HAP-1 (cell line): ENCODE measurements around the gene SARDH.

Experiments used
- DNase-seq, 2 experiments: peaks; one replicate each; pipeline ENCODE4 v3.0.0-alpha.2; 2016 to 2020; ENCODE audit warnings: low spot score in 2 of 2
- H3K27me3 ChIP-seq: fragments of 250-450 bp; sonication (Bioruptor Pico); 2 replicates; pipeline ENCODE4 v1.5.1; 2020; ENCODE audit warnings: low read depth, mild to moderate bottlenecking, moderate library complexity
- H3K36me3 ChIP-seq: fragments of 250-450 bp; sonication (Bioruptor Pico); replicated peaks from 2 replicates; pipeline ENCODE4 v1.5.1; 2020; ENCODE audit warnings: mild to moderate bottlenecking
- H3K4me1 ChIP-seq: fragments of 250-450 bp; sonication (Bioruptor Pico); 2 replicates; pipeline ENCODE4 v1.5.1; 2020; ENCODE audit warnings: mild to moderate bottlenecking
- H3K4me3 ChIP-seq: fragments of 250-450 bp; sonication (Bioruptor Pico); 2 replicates; pipeline ENCODE4 v1.5.1; 2020; ENCODE audit warnings: mild to moderate bottlenecking, moderate library complexity
- H3K9me3 ChIP-seq: fragments of 250-450 bp; sonication (Bioruptor Pico); 2 replicates; pipeline ENCODE4 v1.5.1; 2020; ENCODE audit warnings: mild to moderate bottlenecking, moderate library complexity
- in situ Hi-C: fragments of 300-500 bp; cut with MboI; formaldehyde crosslinking; loops from 3 replicates; pipeline ENCODE4 v1.14.3; 2020; ENCODE audit warnings: low sequenced_read_pairs, inconsistent platforms, mixed read lengths

Gene SARDH

DNA sequence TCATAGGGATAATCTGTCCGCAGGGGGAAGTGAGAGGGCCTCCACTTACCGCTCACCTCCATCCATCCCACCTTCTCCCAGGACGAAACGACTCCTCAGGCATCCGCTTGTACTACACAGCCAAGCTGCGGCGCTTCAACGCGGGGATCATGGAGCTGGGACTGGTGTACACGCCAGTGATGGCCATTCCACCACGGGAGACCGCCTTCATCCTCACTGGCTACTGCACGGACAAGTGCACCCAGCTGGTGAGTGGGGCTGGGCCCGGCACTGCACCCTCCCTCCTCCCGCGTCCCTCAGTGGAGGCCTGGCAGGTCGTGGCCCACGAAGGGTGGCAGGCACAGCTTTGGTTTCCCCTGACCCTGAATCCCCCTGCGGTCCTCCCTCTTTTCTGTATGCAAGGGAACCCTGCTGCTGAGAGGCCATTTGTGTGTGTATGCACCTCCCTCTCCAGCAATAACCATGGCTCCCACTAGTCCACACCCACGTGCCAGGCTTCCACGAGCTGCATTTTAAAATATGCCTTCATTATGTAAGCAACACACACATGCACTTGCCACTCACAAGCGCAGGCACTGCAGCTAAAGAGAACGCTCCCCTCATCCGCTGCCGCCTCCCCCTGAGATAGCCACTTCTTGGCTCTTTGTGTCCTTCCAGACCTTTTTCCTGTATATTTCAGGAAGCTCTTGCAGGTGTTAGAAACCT is 90.2 kb downstream of the SARDH start:
- Histone ChIP-seq H3K36me3 (no peaks in the 10 kb centered on the region), H3K9me3 (no peaks in the 10 kb centered on the region), H3K4me1 (no peaks in the 10 kb centered on the region), H3K4me3 (no peak overlapping the region), H3K27me3 (peaks cover 43% of the 10 kb centered on the region)
- in situ Hi-C loops: no loop called here
- DNase-seq: no peak

DNA sequence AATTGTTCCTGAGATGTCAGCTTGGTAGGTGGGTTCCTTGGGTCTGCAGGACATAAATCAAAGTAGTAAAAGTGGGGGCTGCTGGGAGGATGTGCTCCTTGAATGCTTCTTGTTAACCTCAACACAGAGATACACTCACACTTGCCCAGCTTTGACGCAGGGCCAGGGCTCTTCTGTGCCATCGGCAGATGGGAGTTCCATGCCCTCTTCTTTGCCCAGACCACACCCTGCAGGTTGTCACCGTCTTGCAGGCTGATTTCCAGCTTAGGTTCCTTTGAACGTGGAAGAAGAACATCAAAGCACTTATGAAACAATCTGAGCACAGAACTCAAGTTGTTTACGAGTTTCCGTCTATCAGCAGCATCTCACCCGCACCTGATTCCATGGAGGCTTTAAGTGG is 91.0 kb downstream of the SARDH start:
- Histone ChIP-seq H3K4me1 (no peaks in the 10 kb centered on the region), H3K27me3 (peaks cover 50% of the 10 kb centered on the region), H3K36me3 (no peaks in the 10 kb centered on the region), H3K4me3 (no peak overlapping the region), H3K9me3 (no peaks in the 10 kb centered on the region)
- DNase-seq: no peak
- in situ Hi-C loops: no loop called here

DNA sequence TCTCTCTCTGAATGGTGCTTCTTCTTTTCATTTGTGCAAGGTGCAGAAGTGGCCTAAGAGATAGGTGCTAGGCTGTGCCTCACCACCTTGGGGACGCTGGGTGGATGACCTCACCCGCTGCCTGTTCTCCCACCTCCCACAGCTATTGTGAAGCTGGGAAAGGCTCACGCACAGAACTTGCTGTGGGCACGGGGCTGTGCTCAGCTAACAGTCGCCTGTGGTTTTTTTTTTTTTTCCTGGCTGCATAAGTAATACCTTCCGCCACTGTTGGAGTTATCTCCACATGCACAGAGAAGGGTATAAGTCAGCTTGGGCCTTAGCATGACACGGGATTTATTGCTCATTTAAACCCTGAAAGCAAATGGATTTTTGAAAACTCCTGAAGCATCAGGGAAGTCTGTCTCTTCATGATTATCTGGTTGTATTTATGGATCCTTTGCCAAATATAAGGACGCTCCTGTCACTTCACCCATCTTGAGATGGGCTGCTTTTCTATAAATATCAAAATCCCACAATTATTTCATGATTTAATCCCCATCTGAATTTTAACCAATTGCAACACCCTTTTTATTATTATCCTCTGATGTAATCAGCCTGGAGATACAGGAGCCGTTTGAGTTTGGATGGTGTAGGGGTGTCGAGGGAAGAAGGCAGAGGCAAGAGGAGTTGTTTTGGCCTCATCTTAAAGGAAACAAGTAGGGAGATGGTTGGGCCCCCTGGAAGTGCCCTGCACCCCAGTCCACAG is 93.0 kb downstream of the SARDH start:
- H3K4me1 ChIP-seq: no peaks in the 10 kb centered on the region
- H3K27me3 ChIP-seq: peaks cover 63% of the 10 kb centered on the region
- no peaks in the 10 kb centered on the region for H3K9me3 ChIP-seq
- H3K4me3 ChIP-seq: no peak overlapping the region
- no peaks in the 10 kb centered on the region for H3K36me3 ChIP-seq
- in situ Hi-C loops: no loop called here
- no peak for DNase-seq

DNA sequence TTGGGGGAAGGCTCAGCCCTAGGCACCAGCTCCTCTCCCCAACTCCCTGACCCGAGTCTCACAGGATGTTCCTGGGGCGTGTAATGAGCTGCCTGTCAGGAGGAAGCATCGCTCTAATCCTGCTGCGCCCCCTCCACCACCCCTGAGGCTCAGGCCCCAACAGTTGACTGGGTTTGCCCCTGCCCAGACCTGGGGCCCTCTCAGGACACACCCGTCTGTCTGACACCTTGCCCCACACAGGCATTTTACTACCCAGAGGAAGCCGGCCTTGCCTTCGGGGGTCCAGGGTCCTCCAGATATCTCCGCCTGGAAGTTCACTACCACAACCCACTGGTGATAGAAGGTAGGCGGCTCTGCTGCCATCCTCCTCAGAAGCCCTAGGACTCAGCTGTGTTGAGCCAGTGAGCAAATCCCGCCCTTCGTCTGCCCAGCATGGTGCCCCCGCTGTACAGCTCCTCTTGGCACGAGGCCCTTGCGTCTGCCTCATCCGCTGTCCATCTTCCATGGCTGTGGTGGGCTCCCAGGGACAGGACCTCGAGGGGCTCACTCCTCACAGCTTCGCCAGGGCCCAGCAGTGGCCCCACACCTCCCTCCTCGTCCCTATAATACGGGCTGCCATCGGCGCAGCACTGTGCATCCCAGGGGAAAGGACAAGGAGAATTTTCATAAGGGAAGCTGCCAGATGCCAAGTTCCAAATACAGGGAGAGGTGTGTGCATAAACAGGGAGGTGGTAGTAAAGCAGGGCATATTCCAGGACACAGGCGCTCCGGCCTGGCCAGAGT is 94.0 kb downstream of the SARDH start:
- DNase-seq: no peak
- Histone ChIP-seq H3K27me3 (peaks cover 66% of the 10 kb centered on the region), H3K4me3 (no peak overlapping the region), H3K4me1 (no peaks in the 10 kb centered on the region), H3K36me3 (no peaks in the 10 kb centered on the region), H3K9me3 (no peaks in the 10 kb centered on the region)
- in situ Hi-C loops: no loop called here

DNA sequence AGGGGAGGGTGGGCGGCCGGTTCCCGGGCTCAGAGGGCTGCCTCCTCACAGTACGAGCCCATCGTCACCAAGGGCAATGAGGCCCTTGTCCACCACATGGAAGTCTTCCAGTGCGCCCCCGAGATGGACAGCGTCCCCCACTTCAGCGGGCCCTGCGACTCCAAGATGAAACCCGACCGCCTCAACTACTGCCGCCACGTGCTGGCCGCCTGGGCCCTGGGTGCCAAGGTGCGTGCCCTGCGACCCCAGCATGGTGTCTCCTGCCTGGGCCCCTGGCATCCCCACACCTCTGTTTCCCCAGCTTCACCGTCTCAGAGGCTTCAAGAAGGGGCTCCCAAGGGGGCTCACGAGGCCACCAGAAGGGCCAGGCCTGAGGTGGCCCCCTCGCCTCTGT is 94.8 kb downstream of the SARDH start:
- H3K4me3 ChIP-seq: no peak overlapping the region
- no peaks in the 10 kb centered on the region for H3K4me1 ChIP-seq
- no peaks in the 10 kb centered on the region for H3K36me3 ChIP-seq
- no peak for DNase-seq
- in situ Hi-C loops: no loop called here
- peaks cover 61% of the 10 kb centered on the region for H3K27me3 ChIP-seq
- no peaks in the 10 kb centered on the region for H3K9me3 ChIP-seq

DNA sequence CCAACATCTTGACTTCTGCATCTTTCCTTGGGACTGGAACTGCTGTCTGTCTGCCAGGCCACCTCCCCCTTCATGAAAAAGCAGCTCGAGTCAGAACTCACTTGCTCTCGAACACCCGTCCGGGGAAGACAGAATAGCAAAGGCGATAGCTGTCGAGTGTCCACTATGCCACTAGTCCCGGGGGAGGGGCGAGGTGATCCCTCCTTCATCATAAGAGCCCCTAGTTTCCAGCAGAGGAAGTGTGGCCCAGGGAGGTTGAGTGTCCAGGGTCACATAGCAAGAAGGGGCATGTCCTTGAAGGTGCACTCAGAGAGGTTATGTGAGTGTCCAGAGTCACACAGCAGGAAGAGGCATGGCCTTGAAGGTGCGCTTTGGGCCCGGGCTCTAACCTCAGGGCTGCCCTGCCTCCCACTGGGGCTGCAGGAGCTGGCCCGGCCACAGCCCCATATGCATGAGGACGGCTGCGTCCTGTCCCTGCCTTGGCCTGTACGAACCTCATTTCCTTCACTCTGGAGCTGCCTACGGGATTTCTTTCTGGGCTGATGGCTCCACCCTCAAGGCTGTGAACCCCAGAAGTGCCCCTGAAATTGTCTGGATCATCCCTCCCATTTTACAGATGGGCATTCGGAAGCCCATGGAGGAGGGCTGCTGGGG is 95.3 kb downstream of the SARDH start:
- in situ Hi-C loops: no loop called here
- peaks cover 59% of the 10 kb centered on the region for H3K27me3 ChIP-seq

DNA sequence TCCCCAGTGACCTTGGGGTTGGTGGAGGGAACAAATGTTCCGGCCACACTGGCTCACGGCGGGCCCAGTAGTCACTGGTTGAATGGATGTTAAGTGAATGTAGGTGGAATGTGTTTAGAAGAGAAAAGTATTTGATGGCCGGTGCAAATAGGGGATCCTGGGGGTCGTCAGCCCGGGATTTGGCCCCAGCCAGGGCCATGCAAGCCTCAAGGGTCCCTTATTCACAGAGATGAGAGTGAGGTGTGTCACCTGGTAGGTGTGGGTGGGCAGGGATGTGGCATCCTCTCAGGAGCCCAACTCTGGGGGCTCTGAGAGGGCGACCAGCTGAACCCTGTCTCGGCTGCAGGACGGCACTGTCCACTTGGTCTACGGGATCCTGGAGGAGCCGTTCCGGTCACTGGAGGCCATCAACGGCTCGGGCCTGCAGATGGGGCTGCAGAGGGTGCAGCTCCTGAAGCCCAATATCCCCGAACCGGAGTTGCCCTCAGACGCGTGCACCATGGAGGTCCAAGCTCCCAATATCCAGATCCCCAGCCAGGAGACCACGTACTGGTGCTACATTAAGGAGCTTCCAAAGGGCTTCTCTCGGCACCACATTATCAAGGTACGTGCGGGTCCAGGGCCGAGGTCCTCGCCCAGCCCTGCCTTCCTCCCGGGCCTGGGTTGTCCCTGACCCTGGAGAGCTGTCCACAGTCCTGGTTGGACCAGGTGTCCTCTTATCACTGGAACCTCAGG is 96.1 kb downstream of the SARDH start:
- in situ Hi-C loops: no loop called here

More for the DNA sequence above, 95.3 kb downstream of the SARDH start:
- Histone ChIP-seq H3K36me3 (no peaks in the 10 kb centered on the region), H3K9me3 (no peaks in the 10 kb centered on the region), H3K4me3 (no peak overlapping the region), H3K4me1 (no peaks in the 10 kb centered on the region)
- no peak for DNase-seq

DNA sequence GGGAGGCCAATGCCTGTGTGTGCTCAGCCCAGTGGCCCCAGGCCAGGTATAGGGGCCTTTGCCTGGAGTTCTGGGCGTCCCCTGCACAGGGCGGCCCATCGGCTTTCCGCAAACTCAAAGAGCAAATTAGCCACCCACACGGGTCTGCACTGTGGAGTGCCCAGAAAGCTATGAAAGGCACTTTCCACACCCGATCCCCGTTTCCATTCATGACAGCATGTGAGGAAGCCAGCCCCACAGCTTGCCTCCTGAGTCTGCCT is 96.8 kb downstream of the SARDH start:
- Histone ChIP-seq H3K27me3 (peaks cover 70% of the 10 kb centered on the region), H3K36me3 (no peaks in the 10 kb centered on the region), H3K4me1 (no peaks in the 10 kb centered on the region), H3K4me3 (no peak overlapping the region), H3K9me3 (no peaks in the 10 kb centered on the region)
- no peak for DNase-seq
- in situ Hi-C loops: no loop called here

More for the DNA sequence above, 96.1 kb downstream of the SARDH start:
- Histone ChIP-seq H3K4me3 (no peak overlapping the region), H3K36me3 (no peaks in the 10 kb centered on the region), H3K27me3 (peaks cover 66% of the 10 kb centered on the region), H3K4me1 (no peaks in the 10 kb centered on the region), H3K9me3 (no peaks in the 10 kb centered on the region)
- DNase-seq: no peak

DNA sequence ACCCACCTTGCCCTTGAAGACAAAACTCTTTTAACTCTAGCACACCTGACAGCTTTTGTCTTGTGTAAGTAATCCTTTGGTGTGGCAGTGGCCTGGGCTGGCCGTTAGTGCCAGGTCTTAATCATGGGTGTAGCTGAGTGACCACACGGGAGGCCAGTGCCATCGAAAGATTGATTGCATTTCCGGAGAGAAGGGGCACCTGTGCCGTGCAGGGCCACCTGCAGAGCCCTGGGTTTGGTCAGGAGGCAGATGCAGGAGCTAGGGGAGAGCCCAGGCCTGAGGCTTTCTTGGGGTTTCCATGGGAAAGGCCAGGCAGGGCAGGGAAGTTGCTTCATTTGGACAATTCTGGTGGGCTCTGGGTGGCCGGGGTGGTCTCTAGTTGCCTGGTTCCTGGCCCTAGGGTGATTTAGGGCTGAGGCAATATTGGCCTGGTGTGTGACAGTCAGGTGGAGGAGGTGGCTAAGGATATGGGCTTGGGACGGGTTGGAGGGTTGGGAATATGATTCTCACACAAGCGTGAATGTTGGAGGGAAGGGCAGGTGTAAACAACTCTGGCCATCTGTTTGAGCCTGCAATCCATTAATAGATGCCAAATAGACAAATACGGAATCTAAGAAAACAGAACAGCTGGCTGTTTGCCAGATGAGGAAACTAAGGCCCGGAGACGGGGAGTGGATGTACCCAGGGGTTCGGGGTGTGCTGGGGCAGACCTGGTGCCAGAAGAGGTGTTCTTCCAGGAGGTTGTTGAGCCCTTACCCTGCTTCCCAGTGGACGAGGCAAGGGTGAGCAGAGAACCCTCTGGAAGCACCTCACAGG is 97.4 kb downstream of the SARDH start:
- H3K9me3 ChIP-seq: no peaks in the 10 kb centered on the region
- no peak for DNase-seq
- H3K36me3 ChIP-seq: no peaks in the 10 kb centered on the region
- peaks cover 75% of the 10 kb centered on the region for H3K27me3 ChIP-seq
- in situ Hi-C loops: no loop called here
- H3K4me1 ChIP-seq: no peaks in the 10 kb centered on the region
- H3K4me3 ChIP-seq: no peak overlapping the region

DNA sequence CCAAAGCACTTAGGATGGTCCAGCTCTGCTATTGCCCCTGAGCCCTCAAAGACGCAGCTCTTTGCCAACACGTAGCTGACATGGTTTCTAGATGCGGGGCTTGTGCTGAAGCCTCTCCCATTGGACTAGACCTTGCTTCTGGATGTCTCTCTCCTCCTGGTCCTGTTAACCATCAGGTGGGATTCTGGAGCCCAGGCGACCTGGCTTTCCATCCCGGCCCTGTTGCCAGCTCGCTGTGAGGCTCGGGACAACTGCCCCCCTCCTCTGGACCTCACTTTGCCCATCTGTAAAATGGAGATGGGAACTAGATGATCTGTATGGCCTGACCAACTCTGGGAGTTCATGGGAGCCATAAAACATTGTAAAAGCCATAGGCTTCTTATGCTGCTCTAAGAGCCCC is 98.0 kb downstream of the SARDH start:
- Histone ChIP-seq H3K4me3 (no peak overlapping the region), H3K9me3 (no peaks in the 10 kb centered on the region), H3K4me1 (no peaks in the 10 kb centered on the region), H3K36me3 (no peaks in the 10 kb centered on the region), H3K27me3 (peaks cover 76% of the 10 kb centered on the region)
- no peak for DNase-seq
- in situ Hi-C loops: no loop called here

DNA sequence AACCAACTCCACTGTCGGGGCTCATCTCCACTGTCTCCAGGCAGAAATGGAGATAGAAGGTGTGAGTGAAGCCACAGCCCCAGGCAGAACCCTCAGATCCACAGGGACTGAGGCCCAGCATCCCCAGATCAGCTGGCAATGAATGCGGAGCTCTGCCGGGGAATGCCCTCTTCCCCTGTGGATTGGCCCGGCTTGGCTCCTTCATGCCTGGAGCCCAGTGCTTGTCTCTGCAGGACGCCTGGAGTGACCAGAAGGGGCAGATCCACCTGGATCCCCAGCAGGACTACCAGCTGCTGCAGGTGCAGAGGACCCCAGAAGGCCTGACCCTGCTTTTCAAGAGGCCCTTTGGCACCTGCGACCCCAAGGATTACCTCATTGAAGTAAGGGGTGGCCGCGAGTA is 98.5 kb downstream of the SARDH start:
- no peak overlapping the region for H3K4me3 ChIP-seq
- no peaks in the 10 kb centered on the region for H3K9me3 ChIP-seq
- H3K27me3 ChIP-seq: peaks cover 82% of the 10 kb centered on the region
- in situ Hi-C loops: no loop called here
- no peaks in the 10 kb centered on the region for H3K36me3 ChIP-seq
- no peak for DNase-seq
- no peaks in the 10 kb centered on the region for H3K4me1 ChIP-seq

DNA sequence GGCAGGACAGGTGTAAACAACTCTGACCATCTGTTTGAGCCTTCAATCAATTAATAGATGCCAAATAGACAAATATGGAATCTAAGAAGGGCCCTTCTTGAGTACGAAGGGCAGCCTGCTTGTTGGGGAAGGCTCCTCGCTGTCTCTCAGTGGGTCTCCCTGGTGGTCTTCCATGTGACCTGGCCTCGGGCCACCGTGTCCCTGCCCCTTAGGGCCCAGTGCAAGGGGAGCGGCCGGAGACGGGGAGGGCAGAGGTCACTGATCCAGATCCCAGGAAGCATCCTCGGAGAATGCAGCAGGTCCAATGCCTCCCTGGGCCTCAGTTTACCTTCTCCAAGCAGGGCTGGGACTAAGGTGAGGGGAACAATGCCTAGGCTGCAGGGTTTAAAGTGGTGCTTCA is 99.4 kb downstream of the SARDH start:
- Histone ChIP-seq H3K36me3 (no peaks in the 10 kb centered on the region), H3K27me3 (peaks cover 76% of the 10 kb centered on the region)

DNA sequence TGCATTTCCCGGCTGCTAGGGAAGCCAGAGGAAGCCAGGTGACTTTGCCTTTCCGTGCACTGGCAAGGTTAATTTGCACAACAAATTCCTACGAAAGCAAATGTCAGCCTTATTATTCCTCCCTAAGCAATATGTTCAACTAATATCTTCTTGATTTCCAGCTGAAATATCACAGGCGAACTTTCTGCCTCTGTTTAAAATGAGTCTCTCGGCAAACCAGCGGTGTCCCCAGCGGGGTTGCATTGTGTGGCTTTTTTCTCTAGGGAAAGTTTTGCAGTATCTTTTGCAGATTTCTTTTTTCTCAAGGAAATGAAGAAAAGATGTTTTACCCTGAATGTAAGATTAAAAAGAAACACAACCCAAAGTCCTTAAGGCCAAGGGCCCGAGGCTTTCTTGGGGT is 100.1 kb downstream of the SARDH start:
- H3K4me3 ChIP-seq: no peak overlapping the region
- peaks cover 74% of the 10 kb centered on the region for H3K27me3 ChIP-seq
- H3K4me1 ChIP-seq: no peaks in the 10 kb centered on the region
- H3K9me3 ChIP-seq: no peaks in the 10 kb centered on the region
- no peak for DNase-seq
- in situ Hi-C loops: no loop called here
- no peaks in the 10 kb centered on the region for H3K36me3 ChIP-seq

More for the DNA sequence above, 99.4 kb downstream of the SARDH start:
- no peaks in the 10 kb centered on the region for H3K4me1 ChIP-seq
- no peak for DNase-seq
- in situ Hi-C loops: no loop called here
- H3K4me3 ChIP-seq: no peak overlapping the region
- H3K9me3 ChIP-seq: no peaks in the 10 kb centered on the region
